Measurements from ENCODE around the gene C20orf204. TPM values are rescaled to one million over a fixed set of nuclear protein-coding genes. Genes with fewer than 3 reads are reported as not detected.

Gene C20orf204
- total and polyA plus RNA-seq, 2 of the 8 experiments (the other 6 are each of a cell fraction or from before 2014, with no cell fraction given), result 0.39 to 0.52 TPM

- TF ChIP-seq, protein P1, sequence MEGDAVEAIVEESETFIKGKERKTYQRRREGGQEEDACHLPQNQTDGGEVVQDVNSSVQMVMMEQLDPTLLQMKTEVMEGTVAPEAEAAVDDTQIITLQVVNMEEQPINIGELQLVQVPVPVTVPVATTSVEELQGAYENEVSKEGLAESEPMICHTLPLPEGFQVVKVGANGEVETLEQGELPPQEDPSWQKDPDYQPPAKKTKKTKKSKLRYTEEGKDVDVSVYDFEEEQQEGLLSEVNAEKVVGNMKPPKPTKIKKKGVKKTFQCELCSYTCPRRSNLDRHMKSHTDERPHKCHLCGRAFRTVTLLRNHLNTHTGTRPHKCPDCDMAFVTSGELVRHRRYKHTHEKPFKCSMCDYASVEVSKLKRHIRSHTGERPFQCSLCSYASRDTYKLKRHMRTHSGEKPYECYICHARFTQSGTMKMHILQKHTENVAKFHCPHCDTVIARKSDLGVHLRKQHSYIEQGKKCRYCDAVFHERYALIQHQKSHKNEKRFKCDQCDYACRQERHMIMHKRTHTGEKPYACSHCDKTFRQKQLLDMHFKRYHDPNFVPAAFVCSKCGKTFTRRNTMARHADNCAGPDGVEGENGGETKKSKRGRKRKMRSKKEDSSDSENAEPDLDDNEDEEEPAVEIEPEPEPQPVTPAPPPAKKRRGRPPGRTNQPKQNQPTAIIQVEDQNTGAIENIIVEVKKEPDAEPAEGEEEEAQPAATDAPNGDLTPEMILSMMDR (IDR thresholded peaks at IDR 0.05; ENCODE audit: control extremely low read depth in 1 of 3, insufficient read depth in 1 of 3, low read depth in 1 of 3, low read length in 3 of 3), result no peak
Measured at GRCh38 chr20:64001607-64002011, 34.4 kb upstream of the C20orf204 start (continued).
